ENCODE measurements around the gene RAB3B.
"Not testable (repeated sequence)": the region's sequence is repeated elsewhere in the genome, so short reads cannot be mapped to it uniquely, and the experiment has no call there.

Gene RAB3B

GRCh38 chr1:51988254-51988653 is 2.2 kb downstream of the RAB3B start:
- no peak for DNase-seq

- no peak for DNase-seq
Observed at GRCh38 chr1:51986718-51987117, 3.8 kb downstream of the RAB3B start.

DNA sequence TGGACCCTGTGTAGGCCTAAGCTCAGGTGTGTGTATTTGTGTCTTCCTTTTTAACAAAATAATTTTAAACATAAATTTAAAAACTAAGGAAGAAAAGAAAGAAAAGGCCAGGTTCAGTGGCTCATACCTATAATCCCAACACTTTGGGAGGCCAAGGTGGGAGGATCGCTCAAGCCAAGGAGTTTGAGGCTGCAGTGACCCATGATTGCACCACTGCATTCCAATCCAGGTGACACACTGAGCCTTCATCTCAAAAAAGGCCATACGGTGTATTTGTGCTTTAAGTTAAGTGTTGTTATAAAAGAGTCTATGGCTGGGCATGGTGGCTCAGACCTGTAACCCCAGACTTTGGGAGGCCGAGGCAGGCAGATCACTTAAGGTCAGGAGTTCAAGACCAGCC is 8.3 kb downstream of the RAB3B start:
- no peak for DNase-seq

- no peak for DNase-seq
Observed at GRCh38 chr1:51981555-51981954, 8.9 kb downstream of the RAB3B start.

DNA sequence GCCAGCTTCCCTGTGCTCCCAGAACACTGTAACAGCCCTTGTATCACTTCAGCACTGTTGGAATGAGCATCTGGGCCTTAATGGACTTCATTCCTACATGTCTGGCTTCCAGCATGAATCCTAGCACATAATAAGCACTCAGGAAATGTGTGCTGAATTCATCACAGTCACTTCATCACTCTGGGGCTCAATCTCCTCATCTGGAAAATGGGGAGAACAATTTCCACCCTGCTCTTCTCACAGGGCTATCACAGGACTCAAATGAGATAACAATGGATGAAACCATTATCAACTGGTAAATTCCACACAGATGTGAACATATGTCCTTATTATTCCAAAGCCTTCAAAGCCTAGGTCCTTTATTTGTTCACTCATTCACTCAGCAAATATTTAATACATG is 12.4 kb downstream of the RAB3B start:
- no peak for DNase-seq

DNA sequence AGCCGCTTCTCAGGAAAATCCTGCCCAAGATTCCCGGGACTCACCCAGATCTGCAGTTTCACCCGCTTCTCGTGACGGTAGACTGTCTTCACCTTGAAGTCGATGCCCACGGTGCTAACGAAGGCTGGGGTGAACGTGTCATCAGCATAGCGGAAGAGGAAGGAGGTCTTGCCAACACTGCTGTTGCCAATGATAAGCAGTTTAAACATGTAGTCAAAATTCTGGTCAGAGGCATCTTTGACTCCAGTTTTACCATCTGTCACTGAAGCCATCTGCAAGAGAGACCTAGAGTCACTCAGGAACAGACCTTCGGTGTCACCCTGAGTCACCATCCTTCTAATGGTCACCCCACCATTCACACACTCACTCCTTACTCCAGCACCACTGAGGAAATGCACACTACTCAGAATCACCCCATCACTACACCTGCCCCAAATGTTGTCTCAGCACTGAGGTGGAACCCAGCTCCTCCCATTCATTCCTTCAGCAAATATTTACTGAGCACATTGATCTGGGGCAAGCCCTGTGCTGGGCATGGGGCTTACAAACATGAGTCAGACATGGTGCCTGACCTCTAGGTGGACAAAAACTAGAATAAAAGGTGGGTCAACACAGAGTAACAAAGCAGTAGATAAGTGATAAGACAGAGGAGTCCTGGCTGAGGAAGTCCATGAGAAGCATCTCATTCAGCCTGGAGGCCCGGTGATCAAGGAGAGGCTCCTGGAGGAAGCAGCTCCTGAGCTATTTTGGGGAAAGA is 13.5 kb downstream of the RAB3B start:
- DNase-seq: peak; percentile 26 to 67

GRCh38 chr1:51973587-51974474 is 16.7 kb downstream of the RAB3B start:
- peak; percentile 85 to 98 for DNase-seq

GRCh38 chr1:51969038-51969705 is 21.3 kb downstream of the RAB3B start:
- no peak for DNase-seq

GRCh38 chr1:51968632-51969031 is 21.9 kb downstream of the RAB3B start:
- no peak for DNase-seq

DNA sequence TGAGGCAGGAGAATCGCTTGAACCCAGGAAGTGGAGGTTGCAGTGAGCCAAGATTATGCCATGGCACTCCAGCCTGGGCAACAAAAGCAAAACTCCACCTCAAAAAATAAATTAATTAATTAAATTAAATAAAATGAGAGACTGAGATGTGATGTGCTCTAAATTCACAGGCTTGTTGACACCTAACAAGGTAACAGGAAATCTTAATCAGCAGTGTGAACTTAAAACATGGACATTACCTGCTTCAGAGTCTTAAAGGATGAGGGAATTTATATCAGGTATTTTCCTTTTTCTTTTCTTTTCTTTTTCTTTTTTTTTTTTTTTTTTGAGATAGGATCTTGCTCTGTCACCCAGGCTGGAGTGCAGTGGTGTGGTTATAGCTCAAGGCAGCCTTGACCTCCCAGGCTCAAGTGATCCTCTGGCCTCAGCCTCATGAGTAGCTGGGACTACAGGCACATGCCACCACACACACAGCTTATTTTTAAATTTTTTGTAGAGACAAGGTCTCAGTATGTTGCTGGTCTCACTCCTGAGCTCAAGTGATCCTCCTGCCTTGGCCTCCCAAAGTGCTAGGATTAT is 23.2 kb downstream of the RAB3B start:
- not testable (repeated sequence) for DNase-seq

GRCh38 chr1:51966559-51966958 is 23.9 kb downstream of the RAB3B start:
- no peak for DNase-seq

- DNase-seq: no peak
Observed at GRCh38 chr1:51964309-51964696, 26.2 kb downstream of the RAB3B start.

- no peak for DNase-seq
Observed at GRCh38 chr1:51963592-51964308, 26.8 kb downstream of the RAB3B start.

DNA sequence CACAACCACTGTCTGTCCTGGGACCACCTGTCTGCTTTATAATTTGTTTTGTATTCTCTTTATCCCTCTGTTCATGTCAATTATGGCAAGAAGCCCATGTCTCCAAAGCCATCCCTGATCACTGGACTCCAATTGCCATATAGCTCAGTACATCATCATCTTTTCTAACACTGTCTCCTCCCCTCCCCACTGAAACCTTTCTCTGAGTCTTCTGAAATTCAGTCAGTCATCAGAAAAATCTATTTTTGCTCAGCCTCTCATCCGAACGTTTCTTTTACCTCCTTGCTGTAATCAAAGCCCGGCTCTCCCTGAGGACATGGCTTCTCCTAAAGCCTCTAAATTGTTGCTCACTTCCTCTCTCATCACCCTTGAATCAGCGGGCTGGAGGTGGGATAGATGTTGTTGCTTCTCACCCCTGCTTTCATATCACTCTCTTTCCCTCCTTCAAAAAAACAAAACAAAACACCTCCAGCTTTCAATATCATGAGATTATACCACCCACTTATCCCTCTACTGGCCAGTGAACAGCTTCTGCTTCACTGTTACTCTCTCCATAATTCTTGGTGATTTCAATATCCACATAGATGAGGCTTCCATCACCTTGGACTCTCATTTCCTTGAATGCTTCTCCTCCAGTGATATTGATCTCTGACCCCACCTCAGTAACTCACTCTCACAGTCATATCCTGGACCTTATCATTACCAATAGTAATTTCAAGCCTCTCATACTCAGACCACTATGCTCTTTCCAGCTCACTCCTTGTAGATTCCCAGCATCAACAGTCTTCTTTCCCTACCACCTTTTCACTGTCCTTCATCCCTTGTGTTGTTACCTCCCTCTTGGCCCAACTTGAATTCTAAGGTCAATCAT is 27.8 kb downstream of the RAB3B start:
- DNase-seq: no peak

- DNase-seq: no peak
Observed at GRCh38 chr1:51961954-51962353, 28.5 kb downstream of the RAB3B start.

DNA sequence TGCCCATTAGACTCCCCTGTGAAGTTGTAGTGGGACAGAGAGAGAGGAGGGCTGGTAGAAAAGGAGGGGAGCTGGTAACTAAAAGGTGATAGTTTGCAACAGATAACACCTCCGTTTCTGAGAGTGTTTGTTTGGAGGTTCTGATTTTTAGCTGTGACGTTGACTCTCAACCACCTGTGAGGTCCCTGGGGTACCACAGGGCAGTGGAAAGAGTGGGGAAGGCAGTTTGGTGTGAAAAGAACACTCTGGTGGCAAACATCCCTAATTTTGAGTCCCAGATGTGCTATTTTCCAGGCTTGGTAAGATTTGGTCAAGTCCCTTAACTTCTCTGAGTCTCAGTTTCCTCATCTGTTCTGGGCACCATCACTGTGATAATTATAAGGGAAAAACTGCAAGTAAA is 29.3 kb downstream of the RAB3B start:
- DNase-seq: no peak

DNA sequence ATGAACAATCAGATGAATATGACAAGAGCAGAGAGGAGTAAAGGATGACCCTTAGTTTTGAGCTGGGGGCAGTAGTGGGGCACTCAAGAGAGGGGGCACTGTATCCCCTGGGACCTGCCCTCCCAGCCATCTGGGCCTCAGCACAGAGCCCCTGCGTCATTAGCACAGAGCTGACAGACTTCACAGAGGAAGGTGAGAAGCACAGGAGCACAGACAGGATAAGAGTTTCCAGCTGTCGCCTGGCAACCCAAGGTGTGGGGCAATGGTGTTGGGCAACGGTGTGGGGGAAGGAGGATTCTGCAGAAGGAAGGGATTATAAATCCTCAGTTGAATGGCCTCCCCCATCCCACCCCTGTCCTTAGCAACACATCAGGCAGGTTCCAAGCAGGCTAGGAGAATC is 30.2 kb downstream of the RAB3B start:
- DNase-seq: peak; percentile 33 to 70

DNA sequence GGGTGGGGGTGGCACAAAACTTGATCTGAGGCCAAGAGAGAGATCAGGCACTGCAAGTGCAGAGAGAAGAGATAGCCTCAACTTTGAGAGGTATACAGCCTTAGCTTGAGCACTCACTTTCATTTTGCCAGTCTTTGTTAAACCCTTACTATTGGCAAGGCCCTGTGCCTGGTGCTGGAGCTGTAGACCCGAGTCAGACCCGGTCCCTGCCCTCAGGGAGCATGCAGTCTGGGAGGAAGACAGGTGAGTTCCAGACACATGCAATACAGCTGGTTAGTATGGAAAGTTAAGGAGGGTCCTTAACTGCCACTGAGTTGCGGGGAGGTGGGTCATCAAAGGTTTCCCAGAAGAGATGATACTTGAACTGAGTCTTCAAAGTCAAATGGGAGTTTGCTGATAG is 31.7 kb downstream of the RAB3B start:
- DNase-seq: no peak

- peak; percentile 97 to 100 for DNase-seq
Observed at GRCh38 chr1:51957618-51958017, 32.9 kb downstream of the RAB3B start.

DNA sequence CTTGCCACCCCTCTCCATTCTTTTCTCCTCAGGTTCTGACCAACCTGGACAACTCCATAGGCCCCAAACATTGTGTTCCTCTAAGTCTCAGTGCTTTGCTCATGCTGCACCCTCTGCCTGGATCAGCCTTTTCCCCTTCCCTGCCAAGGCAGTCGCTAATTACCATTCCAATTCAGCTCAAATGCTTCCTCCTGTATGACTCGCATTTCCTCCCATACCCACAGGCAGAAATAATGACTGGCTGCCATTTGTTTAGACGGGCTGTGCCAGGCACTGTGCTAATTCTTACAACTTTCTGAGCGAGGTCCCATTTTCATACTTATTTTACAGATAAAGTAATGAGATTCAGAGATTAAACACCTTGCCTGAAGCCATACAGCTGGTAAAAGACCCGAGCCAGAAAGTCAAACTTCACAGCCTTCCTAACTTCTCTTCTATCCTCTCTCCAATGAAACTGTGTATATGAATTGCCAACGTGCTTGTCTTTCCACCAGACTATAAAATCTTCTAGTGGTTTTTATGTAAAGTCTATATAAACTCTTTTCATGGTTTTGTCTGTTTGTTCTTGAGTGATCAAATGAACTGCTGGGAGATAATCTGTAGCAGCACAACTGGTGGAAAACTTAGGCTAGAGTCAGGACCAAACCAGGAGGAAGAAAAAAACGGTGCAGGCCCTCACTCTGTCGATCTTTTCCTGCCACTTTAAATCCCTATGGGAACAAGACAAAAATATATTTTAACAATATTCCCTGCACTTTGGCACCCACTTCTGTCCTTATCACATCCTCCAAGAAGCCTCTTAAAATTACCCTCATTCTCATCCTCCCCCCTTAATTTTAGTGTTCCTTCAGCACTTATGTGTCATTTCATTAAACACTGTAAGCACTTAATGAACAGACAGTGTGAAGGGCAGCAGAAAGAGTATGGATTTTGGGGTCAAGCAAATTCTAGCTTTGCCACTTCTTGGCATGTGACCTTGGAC is 33.7 kb downstream of the RAB3B start:
- peak; percentile 70 to 92 for DNase-seq

Measured in NCI-H2081 (cell line).